Activated T-cell treated with anti-CD3 and anti-CD28 coated beads for 1 hour (primary cell): ENCODE results near the gene NEUROD2.
"Not testable (repeated sequence)": the region's sequence is repeated elsewhere in the genome, so short reads cannot be mapped to it uniquely, and the experiment has no call there.

ENCODE experiments used
- DNase-seq: peaks from one replicate; pipeline ENCODE4 v3.0.0-alpha.2; 2020; ENCODE audit warnings: low read depth

NEUROD2 gene

GRCh38 chr17:39602533-39603303, 5.0 kb downstream of the NEUROD2 start:
- DNase-seq: no peak

DNA sequence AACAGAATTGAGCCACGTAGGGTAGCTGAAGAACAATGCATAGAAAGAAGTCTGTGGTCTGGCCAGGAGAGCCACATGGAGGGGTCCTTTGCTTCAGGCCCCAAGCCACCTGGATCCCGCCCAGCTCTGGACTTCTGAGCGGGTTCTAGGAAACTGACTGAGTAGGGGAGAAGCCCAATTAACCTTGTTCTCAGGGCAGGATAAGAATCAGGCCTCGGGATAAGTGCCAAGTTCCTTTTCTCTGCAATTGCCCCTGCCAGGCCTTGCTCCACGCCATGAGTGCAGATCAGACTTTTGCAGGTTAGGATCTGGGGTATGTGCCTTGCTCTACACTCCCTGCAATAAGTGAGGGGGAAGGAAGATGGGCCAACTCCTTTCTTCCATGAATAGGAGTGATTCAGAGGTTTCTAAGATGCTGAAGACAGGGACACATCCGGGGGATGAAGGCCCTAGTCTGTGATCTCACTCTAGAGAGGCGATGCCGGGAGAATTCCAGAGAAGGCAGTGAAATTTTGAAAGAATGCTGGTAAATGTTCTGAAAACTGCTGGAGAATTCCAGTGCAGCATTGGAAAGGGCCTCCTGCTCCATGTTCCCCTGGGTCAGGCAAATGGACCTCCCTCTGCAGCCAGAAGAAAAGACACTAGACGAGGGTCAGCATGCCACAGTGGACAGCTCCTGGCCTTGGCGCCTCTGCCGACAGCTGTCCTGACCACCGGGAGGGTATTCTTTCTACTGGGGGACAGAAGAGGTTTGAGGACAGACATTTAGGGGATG, 5.8 kb downstream of the NEUROD2 start:
- no peak for DNase-seq

DNA sequence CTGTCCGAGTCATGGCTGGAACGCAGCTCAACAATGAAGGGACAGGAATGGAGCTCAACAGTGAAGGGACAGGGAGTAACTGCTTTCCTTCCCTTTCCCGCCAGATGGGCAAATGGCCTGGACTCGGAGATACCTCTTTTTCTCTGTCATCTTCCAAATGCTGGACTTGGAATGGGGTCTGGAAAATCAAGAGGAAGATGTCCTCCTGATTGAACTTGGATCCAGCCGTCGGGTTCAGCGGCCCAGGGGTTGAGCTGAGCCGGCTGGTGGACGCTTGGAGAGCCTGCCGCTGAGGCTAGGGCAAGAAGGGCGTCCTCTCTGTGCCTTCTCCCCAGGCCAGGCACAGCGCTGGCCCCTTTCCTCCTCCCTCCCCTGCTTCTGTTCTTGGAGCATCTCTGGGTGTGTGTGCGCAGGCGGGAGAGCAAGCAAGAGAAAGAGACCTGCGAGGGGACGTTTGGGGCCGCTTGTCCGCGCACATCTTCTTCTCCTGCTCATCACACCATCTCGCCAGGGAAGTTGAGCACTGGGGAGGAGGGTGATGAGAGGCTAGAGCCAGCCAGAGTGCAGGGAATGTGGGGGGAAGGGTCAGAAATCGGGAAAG, 6.6 kb downstream of the NEUROD2 start:
- no peak for DNase-seq

DNA sequence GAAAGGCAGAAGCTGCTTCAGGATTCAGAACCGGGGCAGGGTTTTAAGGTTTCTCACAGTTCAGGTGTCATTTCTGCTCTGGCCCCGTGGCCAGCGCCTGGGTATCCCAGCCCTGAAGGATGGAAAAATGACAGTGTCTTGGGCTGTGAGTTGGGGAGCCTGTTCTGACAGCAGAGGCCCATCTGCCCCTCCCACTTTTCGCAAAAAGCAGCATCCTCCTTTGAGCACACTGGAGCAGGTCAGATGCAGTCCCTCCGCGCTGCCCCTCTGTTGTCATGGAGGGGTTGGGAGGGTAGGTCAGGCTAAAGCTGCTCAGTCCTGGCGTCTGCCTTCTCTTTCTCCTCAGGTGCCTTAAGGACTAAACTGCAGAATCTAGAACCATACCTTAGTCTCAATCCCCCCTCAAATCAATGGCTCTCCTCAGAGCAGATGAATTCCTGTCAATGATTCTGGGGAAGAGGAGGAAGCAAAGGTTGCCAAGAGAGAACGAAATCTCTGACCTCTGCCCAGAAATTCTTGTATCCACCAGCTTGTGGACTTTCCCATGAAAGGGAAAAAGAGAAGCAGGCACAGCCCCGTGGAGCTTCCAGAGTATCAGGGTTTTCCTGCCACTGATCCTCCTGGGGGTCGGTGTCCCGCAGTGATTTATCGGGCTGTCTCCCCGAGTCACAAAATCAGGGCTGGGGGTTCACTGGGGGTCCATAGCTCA, 7.3 kb downstream of the NEUROD2 start:
- no peak for DNase-seq

DNA sequence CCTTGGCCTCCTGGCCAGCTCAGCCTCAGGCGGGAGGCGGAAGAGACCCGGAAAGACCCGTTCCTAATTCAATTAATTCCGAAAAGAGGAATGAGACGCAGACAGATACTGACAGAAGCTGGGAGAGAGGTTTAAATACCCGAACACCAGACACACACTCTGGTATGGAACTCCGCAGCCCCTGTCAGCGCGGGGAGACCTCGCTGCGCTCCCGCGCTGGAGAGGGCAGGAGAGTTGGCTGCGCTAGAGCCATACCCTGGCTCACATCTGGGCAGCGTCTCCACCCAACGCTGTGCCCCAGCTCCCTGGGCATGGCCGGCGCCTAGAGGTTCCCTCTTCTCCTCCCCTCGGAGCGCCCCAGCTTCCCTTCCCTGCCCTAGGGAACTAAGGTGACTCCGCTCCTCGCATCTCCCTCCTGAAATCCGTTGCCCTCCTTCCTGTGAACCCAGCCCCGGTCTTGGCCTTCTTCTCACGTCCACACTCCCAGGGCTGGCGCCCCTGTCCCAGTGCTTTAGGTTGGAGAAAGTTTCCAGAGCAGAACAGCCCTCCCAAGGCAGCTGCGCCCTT, 8.0 kb downstream of the NEUROD2 start:
- DNase-seq: no peak

DNA sequence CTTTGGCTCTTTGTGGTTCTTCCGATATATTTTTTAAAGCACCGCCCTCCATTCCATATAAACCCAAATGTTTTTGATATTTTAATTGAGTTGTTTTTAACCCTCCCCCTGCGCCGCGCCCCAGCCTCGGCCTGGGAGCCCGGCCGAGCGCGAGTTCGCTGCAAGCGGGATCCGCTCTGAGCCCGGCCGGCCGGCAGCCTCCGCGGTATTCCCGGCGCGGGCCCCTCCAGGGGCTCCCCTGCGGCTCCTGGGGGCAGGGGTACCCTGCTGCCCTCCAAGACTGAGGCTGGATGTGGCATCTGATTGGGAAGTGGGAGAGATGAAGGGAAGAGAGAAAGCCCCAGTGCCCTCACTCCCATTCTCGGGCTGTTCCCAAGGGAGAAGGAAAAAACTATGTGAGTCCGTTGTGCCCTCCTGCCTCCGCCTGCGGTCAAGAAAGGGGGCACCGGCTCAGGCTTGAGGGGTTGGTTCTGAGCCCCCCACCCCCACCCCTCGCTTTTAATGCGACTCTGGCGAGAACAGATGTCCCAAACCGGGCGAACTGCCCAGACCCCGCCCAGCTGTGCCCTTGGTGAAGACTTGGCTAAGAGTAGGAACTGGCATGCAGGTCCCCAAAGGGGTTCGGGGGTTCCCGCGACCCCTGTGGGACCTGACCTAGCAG, 8.6 kb downstream of the NEUROD2 start:
- no peak for DNase-seq

DNA sequence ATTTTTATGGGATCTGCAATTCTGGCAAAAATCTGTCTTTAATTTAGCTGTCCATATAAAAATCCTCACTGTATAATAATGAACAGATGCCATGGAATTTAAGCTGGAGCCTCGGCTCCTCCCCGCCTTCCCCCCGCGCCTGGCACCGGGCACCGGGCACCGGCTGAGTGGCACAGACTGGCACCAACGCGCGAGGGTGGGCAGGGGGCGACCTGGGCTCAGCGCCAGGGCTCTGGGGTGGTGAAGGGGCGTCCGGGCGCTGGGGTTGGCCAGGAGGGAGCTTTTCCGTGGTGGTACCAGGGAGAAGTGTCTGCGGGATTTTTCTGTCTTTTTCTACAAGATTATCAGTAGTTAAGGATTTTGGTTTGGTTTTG, 9.1 kb downstream of the NEUROD2 start:
- no peak for DNase-seq

GRCh38 chr17:39598047-39598481, 9.7 kb downstream of the NEUROD2 start:
- no peak for DNase-seq

DNA sequence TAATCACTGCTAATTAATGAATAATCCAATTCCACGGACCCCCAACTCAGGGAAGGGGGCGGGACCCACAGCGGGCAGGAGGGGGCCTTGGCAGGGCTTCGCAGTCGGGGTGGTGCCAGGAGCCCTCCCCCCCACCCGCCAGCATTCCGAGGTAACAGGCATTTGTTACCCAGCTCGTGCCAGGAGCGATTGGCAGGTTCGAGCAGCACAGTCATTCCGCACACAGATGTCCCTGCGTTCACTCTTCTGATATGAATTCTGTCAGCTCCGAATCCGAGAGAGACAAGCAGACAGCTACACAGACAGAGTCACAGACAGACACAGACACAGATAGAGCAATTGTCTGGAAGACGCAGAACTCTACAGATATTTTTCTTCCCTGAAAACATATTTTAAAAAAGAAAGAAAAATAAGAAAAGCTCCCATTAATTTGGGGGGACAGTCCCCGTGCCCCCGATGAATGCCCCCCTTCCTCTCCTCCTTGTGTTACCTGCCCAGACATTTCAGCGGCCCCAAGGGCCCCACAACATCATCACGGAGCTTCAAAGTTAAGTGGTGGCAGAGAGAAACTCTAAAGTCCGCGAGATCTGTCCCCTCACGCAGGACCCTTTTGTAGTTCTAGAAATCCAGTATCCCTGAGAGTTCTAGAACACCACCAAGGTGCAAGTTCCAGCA, 10.2 kb downstream of the NEUROD2 start:
- no peak for DNase-seq

DNA sequence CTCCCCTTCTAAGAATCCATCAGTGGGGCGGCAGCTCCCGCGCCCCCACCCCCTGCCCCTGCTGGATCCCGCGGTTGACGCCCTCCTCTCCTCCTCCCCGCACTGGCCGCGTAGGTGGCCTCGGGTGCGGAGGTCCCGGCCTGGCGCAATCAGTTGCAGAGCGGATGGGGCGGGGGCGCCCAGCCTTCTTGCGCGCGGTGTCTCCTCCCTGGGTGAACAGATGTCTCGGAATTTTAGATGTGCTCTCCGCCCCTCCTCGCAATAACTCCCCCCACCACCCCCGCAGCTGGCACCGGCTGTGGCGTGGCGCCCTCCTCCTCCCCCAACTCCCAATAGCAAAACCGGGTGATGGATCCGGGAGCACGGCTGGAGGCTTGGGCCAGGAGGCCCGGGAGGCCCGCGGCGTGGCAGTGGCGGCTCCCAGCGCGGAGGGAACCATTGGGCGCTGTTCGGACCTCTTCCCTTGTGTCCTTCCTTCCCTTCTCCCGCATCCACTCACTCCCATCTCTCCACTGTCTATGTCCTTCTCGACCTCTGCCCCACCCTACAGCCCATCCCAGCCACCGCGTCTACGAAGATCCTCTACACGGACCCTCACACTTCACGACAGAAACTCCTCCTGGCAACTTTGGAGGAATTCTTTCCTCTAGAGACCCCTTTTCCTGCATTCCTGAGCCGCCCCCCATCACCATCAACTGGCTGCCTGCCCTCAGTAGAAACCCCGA, 11.0 kb downstream of the NEUROD2 start:
- DNase-seq: no peak

GRCh38 chr17:39595928-39596510, 11.7 kb downstream of the NEUROD2 start:
- DNase-seq: no peak

GRCh38 chr17:39595294-39595693, 12.4 kb downstream of the NEUROD2 start:
- DNase-seq: no peak

- DNase-seq: no peak
These were observed 14.3 kb downstream of the NEUROD2 start for GRCh38 chr17:39593371-39593770.

DNA sequence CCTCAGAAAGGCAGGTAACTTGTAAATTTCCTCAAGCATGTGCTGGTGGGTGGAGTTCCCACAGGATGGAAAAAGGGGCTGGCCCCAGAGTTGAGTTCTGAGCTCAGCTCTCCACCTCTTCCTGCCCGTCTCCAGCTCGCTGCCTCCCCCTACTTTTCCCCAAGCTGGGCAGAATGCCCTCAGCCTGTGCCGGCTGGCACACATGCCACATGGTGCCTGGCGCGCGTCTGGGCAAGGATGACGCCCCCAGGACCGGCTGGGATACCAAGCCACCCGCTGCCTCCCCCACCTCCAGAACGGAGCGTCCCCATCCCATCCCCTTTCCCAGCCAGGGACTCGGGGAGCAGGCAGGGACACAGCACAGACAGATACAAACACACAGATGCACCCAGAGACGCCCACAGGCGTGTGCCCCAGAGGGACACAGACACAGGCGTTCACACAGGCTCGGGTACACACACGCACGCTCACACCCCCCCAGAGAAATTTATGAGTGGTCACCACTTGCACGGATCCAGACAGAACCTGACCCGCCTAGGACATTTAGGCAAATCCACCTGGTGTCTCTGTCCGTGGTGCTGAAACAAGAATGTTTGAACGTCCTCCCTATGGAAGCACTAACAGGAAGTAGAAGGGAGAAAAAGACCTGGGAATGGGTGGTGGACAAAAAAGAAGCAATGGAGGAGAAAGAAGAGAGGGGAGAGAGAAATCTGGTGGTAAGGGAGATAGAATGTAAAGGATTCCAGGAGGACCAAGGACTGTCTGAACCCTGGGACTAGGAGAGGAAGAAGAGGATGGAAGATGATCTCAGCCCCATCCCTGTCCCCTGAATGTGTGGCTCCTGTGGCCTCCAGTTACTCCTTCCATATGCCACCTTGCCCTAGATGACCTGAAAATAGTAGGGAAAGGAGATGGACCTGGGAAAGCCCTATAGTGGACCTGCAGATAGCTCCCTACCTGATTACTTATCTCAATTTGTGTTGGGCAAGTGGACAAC, 15.5 kb downstream of the NEUROD2 start:
- DNase-seq: no peak

GRCh38 chr17:39590180-39590579, 17.5 kb downstream of the NEUROD2 start:
- DNase-seq: not testable (repeated sequence)

GRCh38 chr17:39582658-39583057, 25.1 kb downstream of the NEUROD2 start:
- DNase-seq: no peak

- DNase-seq: no peak
These were observed 26.0 kb downstream of the NEUROD2 start for GRCh38 chr17:39581759-39582085.

DNA sequence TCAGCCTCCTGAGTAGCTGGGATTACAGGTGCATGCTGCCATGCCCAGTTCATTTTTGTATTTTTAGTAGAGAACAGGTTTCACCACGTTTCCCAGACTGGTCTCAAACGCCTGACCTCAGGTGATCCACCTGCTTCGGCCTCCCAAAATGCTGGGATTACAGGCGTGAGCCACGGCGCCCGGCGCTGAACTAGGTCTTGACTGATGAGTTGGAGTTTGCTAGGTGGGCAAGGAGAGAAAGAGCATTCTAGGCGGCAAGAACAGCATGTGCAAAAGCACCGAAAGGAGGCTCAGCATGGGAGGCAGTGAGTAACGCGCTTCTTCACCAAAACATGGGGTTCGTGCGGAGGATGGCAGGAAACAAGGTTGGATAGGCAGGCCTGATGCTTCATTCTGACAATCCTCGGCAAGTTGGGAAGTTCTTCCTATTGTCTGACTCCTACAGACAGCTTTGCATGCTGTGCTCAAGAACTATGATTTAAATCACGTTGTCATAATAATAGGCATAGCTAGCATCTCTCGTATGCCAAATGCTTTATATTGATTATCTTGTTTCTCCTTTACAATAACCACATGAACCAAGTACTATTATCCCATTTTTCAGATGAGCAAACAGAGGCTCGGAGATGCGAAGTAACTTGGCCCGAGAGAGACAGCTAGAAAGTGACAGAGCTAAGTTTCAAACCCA, 26.5 kb downstream of the NEUROD2 start:
- DNase-seq: no peak
